A673 (cell line): ENCODE measurements around the gene ATP1A1. TPM values are rescaled to one million over a fixed set of nuclear protein-coding genes. Genes with fewer than 3 reads are reported as not detected.

ENCODE experiments used
- BruUV-seq: library from RNA; stranded (reverse); fragments of 400-500 nt; replicated peaks from 2 replicates; lab custom pipeline; 2021; lab: Mats Ljungman, UMichigan
- CTCF ChIA-PET: fragments of 300-600 bp; sonication (Branson Sonifier 250); formaldehyde crosslinking; loops from one replicate; lab custom pipeline; 2022; ENCODE audit warnings: antibody characterized with exemption; lab: Charles Lee
- POLR2A ChIA-PET: fragments of 300-600 bp; sonication (Branson Sonifier 250); formaldehyde crosslinking; loops from one replicate; lab custom pipeline; 2022; ENCODE audit warnings: antibody characterized with exemption; ENCODE audit not compliant: low non-redundant PET; lab: Charles Lee
- DNase-seq: peaks from one replicate; pipeline ENCODE4 v3.0.0-alpha.2; 2015; ENCODE audit warnings: low spot score
- H3K27ac ChIP-seq: fragments of 200-600 bp; sonication (generic); 2 replicates; pipeline ENCODE4 v1.5.1; 2016; ENCODE audit warnings: mixed run types, low read depth, mild to moderate bottlenecking, mixed read lengths, antibody characterized with exemption, low read length; ENCODE audit not compliant: poor library complexity, severe bottlenecking
- H3K27me3 ChIP-seq: fragments of 200-600 bp; sonication (generic); replicated peaks from 2 replicates; pipeline ENCODE4 v1.6.1; 2017; ENCODE audit warnings: mixed run types, low read depth, mild to moderate bottlenecking, mixed read lengths, antibody characterized with exemption, low read length; ENCODE audit not compliant: insufficient read depth, poor library complexity
- H3K36me3 ChIP-seq: fragments of 200-600 bp; sonication (generic); 2 replicates; pipeline ENCODE4 v1.6.1; 2016; ENCODE audit warnings: mixed run types, mild to moderate bottlenecking, mixed read lengths, antibody characterized with exemption, low read length; ENCODE audit not compliant: insufficient read depth, poor library complexity, severe bottlenecking
- H3K4me1 ChIP-seq: fragments of 200-600 bp; sonication (generic); 2 replicates; pipeline ENCODE4 v1.6.1; 2017; ENCODE audit warnings: mixed run types, mild to moderate bottlenecking, mixed read lengths, antibody characterized with exemption, low read length; ENCODE audit not compliant: insufficient read depth, poor library complexity, severe bottlenecking
- H3K4me3 ChIP-seq: fragments of 200-600 bp; sonication (generic); 2 replicates; pipeline ENCODE4 v1.5.1; 2016; ENCODE audit warnings: low read depth, mixed run types, mild to moderate bottlenecking, mixed read lengths, low read length; ENCODE audit not compliant: poor library complexity, severe bottlenecking
- H3K9me3 ChIP-seq: fragments of 200-600 bp; sonication (generic); 2 replicates; pipeline ENCODE4 v1.6.1; 2016; ENCODE audit warnings: mixed run types, low read depth, mild to moderate bottlenecking, mixed read lengths, antibody characterized with exemption, low read length; ENCODE audit not compliant: poor library complexity, severe bottlenecking
- CTCF ChIP-seq: fragments of 300-800, 200-600 bp; sonication (generic); conservative IDR thresholded peaks from 2 replicates; pipeline ENCODE4 v1.5.1; 2017; ENCODE audit warnings: low read depth, mild to moderate bottlenecking, antibody characterized with exemption, low read length, moderate library complexity, mixed read lengths
- EZH2 ChIP-seq: fragments of 200-600 bp; sonication (generic); IDR thresholded peaks from 2 replicates; pipeline ENCODE4 v1.6.1; 2017; ENCODE audit warnings: borderline replicate concordance, low read depth, mild to moderate bottlenecking, mixed read lengths, antibody characterized with exemption, low read length; ENCODE audit not compliant: poor library complexity, severe bottlenecking
- intact Hi-C: fragments of 100-400 bp; cut with micrococcal nuclease; formaldehyde crosslinking; loops from one replicate; pipeline ENCODE4 v1.10.0; 2022; ENCODE audit not compliant: unreplicated experiment
- total RNA-seq: library from RNA; stranded (reverse); gene quantifications from 2 replicates; pipeline ENCODE4 v1.2.3, GENCODE V29; 2021

The ATP1A1 gene
- total RNA-seq, 1 experiment from 2014 or later: 1,420 TPM

GRCh38 chr1:116413414-116413813 lies 40.4 kb downstream of the ATP1A1 start:
- CTCF ChIA-PET: no interaction called here
- H3K9me3 ChIP-seq: no peaks in the 10 kb centered on the region
- intact Hi-C loops: no loop called here

GRCh38 chr1:116414364-116414763 lies 41.3 kb downstream of the ATP1A1 start:
- intact Hi-C loops: no loop called here

More at GRCh38 chr1:116413414-116413813, 40.4 kb downstream of the ATP1A1 start:
- Histone ChIP-seq H3K27ac (peak overlapping the region; percentile 28), H3K4me3 (no peak overlapping the region), H3K27me3 (no peaks in the 10 kb centered on the region), H3K4me1 (peaks cover 13% of the 10 kb centered on the region), H3K36me3 (peaks cover 27% of the 10 kb centered on the region)
- no TSS peak for BruUV-seq
- no peak for DNase-seq
- POLR2A ChIA-PET: no interaction called here
- TF ChIP-seq CTCF (no peak), EZH2 (no peak)

GRCh38 chr1:116415200-116415698 lies 42.2 kb downstream of the ATP1A1 start:
- ChIA-PET POLR2A (interaction anchor here (0.6 kb wide), 1 partner anchor 69 kb away, joined by 9 read pairs; no protein-coding TSS in a partner anchor), CTCF (interaction anchor here (1.0 kb wide), 1 partner anchor 70 kb away, joined by 3 read pairs; no protein-coding TSS in a partner anchor)
- Histone ChIP-seq H3K27me3 (no peaks in the 10 kb centered on the region), H3K4me1 (peaks cover 13% of the 10 kb centered on the region), H3K4me3 (no peak overlapping the region), H3K9me3 (no peaks in the 10 kb centered on the region), H3K36me3 (peaks cover 9% of the 10 kb centered on the region), H3K27ac (peak overlapping the region; percentile 18)
- TF ChIP-seq EZH2 (no peak), CTCF (no peak)
- DNase-seq: no peak
- BruUV-seq: no TSS peak
- intact Hi-C loops: no loop called here

More at GRCh38 chr1:116414364-116414763, 41.3 kb downstream of the ATP1A1 start:
- TF ChIP-seq CTCF: no peak
- TF ChIP-seq EZH2: no peak
- BruUV-seq: no TSS peak
- Histone ChIP-seq H3K9me3 (no peaks in the 10 kb centered on the region), H3K4me3 (no peak overlapping the region), H3K27me3 (no peaks in the 10 kb centered on the region), H3K4me1 (peaks cover 13% of the 10 kb centered on the region), H3K27ac (no peak overlapping the region), H3K36me3 (peaks cover 18% of the 10 kb centered on the region)
- DNase-seq: no peak
- CTCF ChIA-PET: no interaction called here
- POLR2A ChIA-PET: no interaction called here
